ENCODE results near the gene JARID2.
A peak's percentile ranks its signal among the peaks of the same experiment; 100 is the strongest.

The JARID2 gene

GRCh38 chr6:15244620-15245360, 1.1 kb upstream of the JARID2 start:
- intact Hi-C loops (cut with DNase I), result loop anchor here (5.0 kb wide), 2 partner anchors 158 to 203 kb away; no protein-coding TSS in a partner anchor

GRCh38 chr6:15246217-15246665, 372 bp downstream of the JARID2 start:
- intact Hi-C loops (cut with DNase I), result loop anchor here (2.0 to 5.0 kb wide), 3 partner anchors 156 to 1035 kb away; no protein-coding TSS in a partner anchor
- DNase-seq, result no peak

More at GRCh38 chr6:15244620-15245360, 1.1 kb upstream of the JARID2 start:
- DNase-seq, result peak in 40 of 42 donors; percentile 49 to 88 (median 76)

GRCh38 chr6:15246666-15247499, 1.0 kb downstream of the JARID2 start:
- DNase-seq, result peak in 1 of 42 donors; percentile 41
- intact Hi-C loops (cut with DNase I), result loop anchor here (2.0 to 5.0 kb wide), 3 partner anchors 155 to 1036 kb away; no protein-coding TSS in a partner anchor

GRCh38 chr6:15247500-15248450, 1.9 kb downstream of the JARID2 start:
- intact Hi-C loops (cut with DNase I), result loop anchor here (2.0 to 5.0 kb wide), 3 partner anchors 155 to 1037 kb away; no protein-coding TSS in a partner anchor
- DNase-seq, result peak in 38 of 42 donors; percentile 34 to 85 (median 68)

- intact Hi-C loops (cut with DNase I), result loop anchor here (5.0 kb wide), 2 partner anchors 154 to 199 kb away; no protein-coding TSS in a partner anchor
- peak; percentile 89 to 98 (median 95) for DNase-seq
Measured at GRCh38 chr6:15248451-15249370, 2.8 kb downstream of the JARID2 start.

GRCh38 chr6:15249371-15250019, 3.6 kb downstream of the JARID2 start:
- intact Hi-C loops (cut with DNase I), result loop anchor here (5.0 to 10.0 kb wide), 5 partner anchors 65 to 245 kb away; no protein-coding TSS in a partner anchor
- DNase-seq, result peak in 2 of 42 donors; percentile 22 to 42

- intact Hi-C loops (cut with DNase I), result loop anchor here (5.0 to 10.0 kb wide), 3 partner anchors 64 to 244 kb away; no protein-coding TSS in a partner anchor
- DNase-seq, result no peak
Measured at GRCh38 chr6:15250187-15251168, 4.6 kb downstream of the JARID2 start.

GRCh38 chr6:15252195-15252594, 6.3 kb downstream of the JARID2 start:
- intact Hi-C loops (cut with DNase I), result loop anchor here (5.0 to 10.0 kb wide), 3 partner anchors 63 to 243 kb away; no protein-coding TSS in a partner anchor
- no peak for DNase-seq

GRCh38 chr6:15253203-15254022, 7.5 kb downstream of the JARID2 start:
- DNase-seq, result peak in 12 of 42 donors; percentile 33 to 73 (median 58)
- intact Hi-C loops (cut with DNase I), result loop anchor here (5.0 to 10.0 kb wide), 3 partner anchors 61 to 241 kb away; no protein-coding TSS in a partner anchor

- intact Hi-C loops (cut with DNase I), result loop anchor here (5.0 to 10.0 kb wide), 3 partner anchors 60 to 240 kb away; no protein-coding TSS in a partner anchor
- DNase-seq, result peak in 13 of 42 donors; percentile 35 to 76 (median 55)
Measured at GRCh38 chr6:15254070-15254975, 8.5 kb downstream of the JARID2 start.

- DNase-seq, result no peak
- intact Hi-C loops (cut with DNase I), result loop anchor here (10.0 kb wide), 2 partner anchors 59 to 239 kb away; no protein-coding TSS in a partner anchor
Measured at GRCh38 chr6:15255481-15255880, 9.6 kb downstream of the JARID2 start.

GRCh38 chr6:15255909-15256395, 10.1 kb downstream of the JARID2 start:
- intact Hi-C loops (cut with DNase I), result loop anchor here (10.0 kb wide), 2 partner anchors 59 to 239 kb away; no protein-coding TSS in a partner anchor
- peak in 2 of 42 donors; percentile 45 to 57 for DNase-seq

Measured in head of caudate nucleus (tissue), 42 donors.